Esophagus squamous epithelium (tissue), 4 donors: Measurements from ENCODE around the gene POMT2.

Experiments
- CTCF ChIP-seq, 6 experiments: fragments of 450-650 bp in 4 of 6; fragments of 200-600 bp in 2 of 6; sonication (generic) in 2 of 6; IDR thresholded peaks; one replicate each; pipeline ENCODE4 v1.5.1; 2016 to 2019; ENCODE audit warnings: antibody characterized with exemption in 6 of 6, mild to moderate bottlenecking in 4 of 6, moderate library complexity in 4 of 6
- POLR2A ChIP-seq, 4 donors: fragments of 450-650 bp; IDR thresholded peaks; one replicate each; pipeline ENCODE4 v1.6.1; 2017; ENCODE audit warnings: antibody characterized with exemption in 4 of 4, mild to moderate bottlenecking in 4 of 4, moderate library complexity in 3 of 4

GRCh38 chr14:77257700-77258099, 63.0 kb downstream of the POMT2 start:
- TF ChIP-seq CTCF (IDR thresholded peaks at IDR 0.05) (no peak), POLR2A (IDR thresholded peaks at IDR 0.05) (no peak)
